Thoracic aorta (tissue), 2 donors: ENCODE measurements around the gene CATSPERE. TPM values are rescaled to one million over a fixed set of nuclear protein-coding genes. Genes with fewer than 3 reads are reported as not detected.

Source experiments
- ATAC-seq: fragments of 150-250 bp; one replicate; pipeline ENCODE4 v1.8.0; 2017; ENCODE audit warnings: low read depth; ENCODE audit not compliant: insufficient number of reproducible peaks, low FRiP score
- DNase-seq: peaks from one replicate; pipeline ENCODE4 v3.0.0-alpha.2; 2020; ENCODE audit warnings: low spot score
- H3K27ac ChIP-seq, 2 donors: fragments of 200-600 bp; sonication (generic); 1 replicate in 1 of 2; 2 replicates in 1 of 2; pipeline ENCODE4 v1.5.1; 2016; ENCODE audit warnings: mild to moderate bottlenecking in 2 of 2, moderate library complexity in 2 of 2
- H3K27me3 ChIP-seq: fragments of 200-600 bp; sonication (generic); replicated peaks from 2 replicates; pipeline ENCODE4 v1.6.0; 2016; ENCODE audit warnings: mild to moderate bottlenecking; ENCODE audit not compliant: insufficient read depth
- H3K36me3 ChIP-seq: fragments of 200-600 bp; sonication (generic); one replicate; pipeline ENCODE4 v1.5.1; 2016
- H3K4me1 ChIP-seq, 2 donors: fragments of 200-600 bp; sonication (generic); 1 replicate in 1 of 2; 2 replicates in 1 of 2; pipeline versions ENCODE4 v1.5.1 to v1.6.0; 2016; ENCODE audit warnings: low read depth in 2 of 2, mild to moderate bottlenecking in 1 of 2; ENCODE audit not compliant: control insufficient read depth in 1 of 2
- H3K4me3 ChIP-seq: fragments of 200-600 bp; sonication (generic); 2 replicates; pipeline ENCODE4 v1.5.1; 2016; ENCODE audit warnings: mild to moderate bottlenecking
- H3K9me3 ChIP-seq: fragments of 200-600 bp; sonication (generic); 2 replicates; pipeline ENCODE4 v1.5.1; 2016
- total RNA-seq, 2 donors: library from RNA; depleted of rRNA; stranded (reverse); fragments of >200 nt; gene quantifications; one replicate each; pipeline versions ENCODE4 v1.1.0 to v1.2.3, GENCODE V29; 2016
- TF ChIP-seq, protein P1 (sequence below): fragments of 200-600 bp; sonication (generic); IDR thresholded peaks from one replicate; pipeline ENCODE4 v1.5.1; 2019; ENCODE audit warnings: antibody characterized with exemption

CATSPERE gene, protein sequence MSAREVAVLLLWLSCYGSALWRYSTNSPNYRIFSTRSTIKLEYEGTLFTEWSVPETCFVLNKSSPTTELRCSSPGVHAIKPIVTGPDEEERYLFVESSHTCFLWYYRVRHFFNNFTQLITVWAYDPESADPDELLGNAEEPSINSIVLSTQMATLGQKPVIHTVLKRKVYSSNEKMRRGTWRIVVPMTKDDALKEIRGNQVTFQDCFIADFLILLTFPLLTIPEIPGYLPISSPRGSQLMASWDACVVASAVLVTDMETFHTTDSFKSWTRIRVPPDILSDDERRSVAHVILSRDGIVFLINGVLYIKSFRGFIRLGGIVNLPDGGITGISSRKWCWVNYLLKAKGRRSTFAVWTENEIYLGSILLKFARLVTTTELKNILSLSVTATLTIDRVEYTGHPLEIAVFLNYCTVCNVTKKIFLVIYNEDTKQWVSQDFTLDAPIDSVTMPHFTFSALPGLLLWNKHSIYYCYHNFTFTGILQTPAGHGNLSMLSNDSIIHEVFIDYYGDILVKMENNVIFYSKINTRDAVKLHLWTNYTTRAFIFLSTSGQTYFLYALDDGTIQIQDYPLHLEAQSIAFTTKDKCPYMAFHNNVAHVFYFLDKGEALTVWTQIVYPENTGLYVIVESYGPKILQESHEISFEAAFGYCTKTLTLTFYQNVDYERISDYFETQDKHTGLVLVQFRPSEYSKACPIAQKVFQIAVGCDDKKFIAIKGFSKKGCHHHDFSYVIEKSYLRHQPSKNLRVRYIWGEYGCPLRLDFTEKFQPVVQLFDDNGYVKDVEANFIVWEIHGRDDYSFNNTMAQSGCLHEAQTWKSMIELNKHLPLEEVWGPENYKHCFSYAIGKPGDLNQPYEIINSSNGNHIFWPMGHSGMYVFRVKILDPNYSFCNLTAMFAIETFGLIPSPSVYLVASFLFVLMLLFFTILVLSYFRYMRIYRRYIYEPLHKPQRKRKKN
- 1 to 10 TPM in 1 of 2 donors, under 1 TPM in 1; 0.14 to 1.3 TPM for total RNA-seq

DNA sequence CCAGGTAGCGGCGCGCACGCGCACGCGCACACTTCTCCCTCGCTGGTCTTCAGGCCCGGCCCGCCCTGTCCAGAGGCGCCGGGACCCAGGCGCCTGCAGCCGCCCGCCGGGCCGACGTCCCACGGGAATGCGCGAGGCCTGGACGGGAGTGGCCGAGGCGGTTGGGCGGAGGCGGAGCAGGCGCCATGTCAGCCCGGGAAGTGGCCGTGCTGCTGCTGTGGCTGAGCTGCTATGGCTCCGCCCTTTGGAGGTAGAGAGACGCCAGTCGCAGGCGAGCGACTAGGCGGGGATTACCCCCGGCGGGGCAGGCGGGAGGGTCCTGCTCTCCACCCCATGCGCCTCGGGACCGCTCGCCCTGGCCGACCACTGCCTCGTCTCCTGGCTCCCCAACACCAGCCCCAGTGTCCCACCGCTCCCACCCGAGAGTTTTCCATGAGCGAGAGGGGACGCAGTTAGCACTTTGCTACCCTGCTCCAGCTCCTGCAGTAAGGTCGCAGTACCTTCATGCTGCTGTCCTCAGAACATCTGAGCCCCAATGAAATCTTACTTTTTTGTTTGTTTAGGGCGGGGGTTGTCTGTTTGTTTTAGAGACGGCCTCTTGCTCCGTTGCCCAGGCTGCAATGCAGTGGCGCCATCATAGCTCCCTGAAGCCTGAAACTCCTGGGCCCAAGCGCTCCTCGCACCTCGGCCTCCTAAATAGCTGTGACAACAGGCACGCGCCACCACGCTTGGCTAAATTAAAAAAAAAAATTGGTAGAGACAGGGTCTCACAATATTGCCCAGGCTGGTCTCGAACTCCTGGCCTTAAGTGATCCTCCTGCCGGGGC is at the start of gene CATSPERE:
CATSPERE (plus strand) TSS at position 29 of the 827 bp plus-strand sequence; CDS start at position 186, 157 bp downstream.
- Histone ChIP-seq H3K27ac (peak within 1 kb of the TSS; percentile 79 to 89), H3K4me1 (peaks cover 0 to 4% of the 10 kb centered on the region in 2 donors), H3K36me3 (no peaks in the 10 kb centered on the region), H3K27me3 (no peaks in the 10 kb centered on the region), H3K4me3 (peak within 1 kb of the TSS; percentile 74), H3K9me3 (no peaks in the 10 kb centered on the region)
- ATAC-seq (peak; percentile 97), DNase-seq (peak; percentile 46)
- TF ChIP-seq, protein P1, sequence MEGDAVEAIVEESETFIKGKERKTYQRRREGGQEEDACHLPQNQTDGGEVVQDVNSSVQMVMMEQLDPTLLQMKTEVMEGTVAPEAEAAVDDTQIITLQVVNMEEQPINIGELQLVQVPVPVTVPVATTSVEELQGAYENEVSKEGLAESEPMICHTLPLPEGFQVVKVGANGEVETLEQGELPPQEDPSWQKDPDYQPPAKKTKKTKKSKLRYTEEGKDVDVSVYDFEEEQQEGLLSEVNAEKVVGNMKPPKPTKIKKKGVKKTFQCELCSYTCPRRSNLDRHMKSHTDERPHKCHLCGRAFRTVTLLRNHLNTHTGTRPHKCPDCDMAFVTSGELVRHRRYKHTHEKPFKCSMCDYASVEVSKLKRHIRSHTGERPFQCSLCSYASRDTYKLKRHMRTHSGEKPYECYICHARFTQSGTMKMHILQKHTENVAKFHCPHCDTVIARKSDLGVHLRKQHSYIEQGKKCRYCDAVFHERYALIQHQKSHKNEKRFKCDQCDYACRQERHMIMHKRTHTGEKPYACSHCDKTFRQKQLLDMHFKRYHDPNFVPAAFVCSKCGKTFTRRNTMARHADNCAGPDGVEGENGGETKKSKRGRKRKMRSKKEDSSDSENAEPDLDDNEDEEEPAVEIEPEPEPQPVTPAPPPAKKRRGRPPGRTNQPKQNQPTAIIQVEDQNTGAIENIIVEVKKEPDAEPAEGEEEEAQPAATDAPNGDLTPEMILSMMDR, result no peak

DNA sequence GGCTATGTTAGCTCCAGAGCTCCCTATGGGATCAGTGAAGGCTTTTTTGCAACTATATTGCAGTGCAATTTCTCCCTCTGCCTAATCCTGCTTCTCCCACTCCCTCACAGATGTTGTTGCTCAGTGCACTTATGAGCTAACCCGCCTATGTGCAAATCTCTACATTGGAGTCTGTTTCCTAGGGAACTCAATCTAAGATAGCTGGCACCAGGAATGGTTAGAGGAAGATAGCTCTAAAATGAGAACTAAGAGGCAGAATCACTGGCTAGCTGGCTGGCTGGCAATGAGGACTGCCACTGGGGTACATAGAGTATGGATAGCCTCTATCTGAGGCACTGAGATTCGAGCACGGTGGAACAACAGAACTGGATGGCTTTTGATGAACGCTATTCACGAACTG is 48.9 kb upstream of the CATSPERE start:
- TF ChIP-seq, protein P1, result no peak
- ATAC-seq (no peak), DNase-seq (no peak)
- Histone ChIP-seq H3K4me1 (no peaks in the 10 kb centered on the region), H3K27ac (no peak overlapping the region), H3K4me3 (no peak overlapping the region), H3K9me3 (no peaks in the 10 kb centered on the region), H3K36me3 (peaks cover 58% of the 10 kb centered on the region), H3K27me3 (no peaks in the 10 kb centered on the region)

DNA sequence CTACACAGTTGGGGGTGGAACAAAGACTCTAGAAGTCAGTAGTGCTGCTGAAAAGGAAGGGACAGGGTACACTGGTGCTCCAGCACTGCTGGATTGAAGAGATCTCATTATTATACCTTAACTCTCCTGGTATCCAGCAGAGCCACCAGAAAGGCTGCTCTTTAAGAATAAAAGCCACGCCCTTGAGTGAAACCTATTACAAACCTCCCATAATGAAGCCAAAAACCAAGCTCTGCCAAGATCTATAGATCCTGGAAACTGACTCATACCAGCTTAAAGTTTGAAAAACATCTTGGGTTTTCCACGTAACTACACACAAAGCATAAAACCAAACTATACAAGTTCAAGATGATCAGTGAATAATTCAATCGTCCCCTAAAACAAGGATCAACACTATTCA is 47.3 kb upstream of the CATSPERE start:
- no peaks in the 10 kb centered on the region for H3K27me3 ChIP-seq
- no peaks in the 10 kb centered on the region for H3K4me1 ChIP-seq
- DNase-seq (no peak), ATAC-seq (no peak)
- TF ChIP-seq, protein P1, result no peak
- H3K27ac ChIP-seq, result no peak overlapping the region
- H3K9me3 ChIP-seq, result no peaks in the 10 kb centered on the region
- H3K4me3 ChIP-seq, result no peak overlapping the region
- peaks cover 68% of the 10 kb centered on the region for H3K36me3 ChIP-seq

DNA sequence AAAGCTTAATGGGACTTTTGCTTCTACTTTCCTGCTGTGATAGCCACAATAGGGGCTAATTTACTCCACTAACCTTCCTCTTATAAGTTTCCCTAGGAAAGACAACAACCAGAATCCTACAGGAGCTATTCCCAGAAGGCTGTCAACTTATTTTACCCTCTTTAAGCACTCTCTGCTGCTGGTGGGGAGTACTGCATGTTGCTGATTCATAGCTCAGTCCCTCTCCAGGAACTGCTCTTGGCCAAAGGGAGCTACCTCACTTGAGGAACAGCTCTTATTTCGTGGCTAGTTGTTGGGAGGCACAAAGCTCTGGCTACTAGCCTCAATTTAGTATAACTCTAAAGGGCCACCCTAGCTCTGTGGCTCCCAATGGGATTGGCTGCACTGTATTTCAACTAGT is 46.5 kb upstream of the CATSPERE start:
- Histone ChIP-seq H3K27me3 (no peaks in the 10 kb centered on the region), H3K4me3 (no peak overlapping the region), H3K27ac (no peak overlapping the region), H3K36me3 (peaks cover 68% of the 10 kb centered on the region), H3K9me3 (no peaks in the 10 kb centered on the region), H3K4me1 (no peaks in the 10 kb centered on the region)
- no peak for DNase-seq
- TF ChIP-seq, protein P1, result no peak
- ATAC-seq, result no peak
